HEK293T (cell line): ENCODE measurements around the gene HSPB6.

Experiments used
- ARNT ChIP-seq: fragments of 450-650 bp; IDR thresholded peaks from 2 replicates; pipeline ENCODE4 v1.6.1; 2017; ENCODE audit warnings: mild to moderate bottlenecking
- BHLHE40 ChIP-seq: fragments of 450-650 bp; IDR thresholded peaks from 2 replicates; pipeline ENCODE4 v1.6.1; 2016; ENCODE audit warnings: mild to moderate bottlenecking, moderate library complexity, borderline replicate concordance
- ELF4 ChIP-seq: fragments of 450-650 bp; IDR thresholded peaks from 2 replicates; pipeline ENCODE4 v1.6.1; 2017; ENCODE audit warnings: antibody characterized with exemption
- FOXA1 ChIP-seq: fragments of 450-650 bp; IDR thresholded peaks from 2 replicates; pipeline ENCODE4 v1.6.1; 2016; ENCODE audit warnings: mild to moderate bottlenecking
- SP1 ChIP-seq: fragments of 450-650 bp; IDR thresholded peaks from 2 replicates; pipeline ENCODE4 v1.6.1; 2017

DNA sequence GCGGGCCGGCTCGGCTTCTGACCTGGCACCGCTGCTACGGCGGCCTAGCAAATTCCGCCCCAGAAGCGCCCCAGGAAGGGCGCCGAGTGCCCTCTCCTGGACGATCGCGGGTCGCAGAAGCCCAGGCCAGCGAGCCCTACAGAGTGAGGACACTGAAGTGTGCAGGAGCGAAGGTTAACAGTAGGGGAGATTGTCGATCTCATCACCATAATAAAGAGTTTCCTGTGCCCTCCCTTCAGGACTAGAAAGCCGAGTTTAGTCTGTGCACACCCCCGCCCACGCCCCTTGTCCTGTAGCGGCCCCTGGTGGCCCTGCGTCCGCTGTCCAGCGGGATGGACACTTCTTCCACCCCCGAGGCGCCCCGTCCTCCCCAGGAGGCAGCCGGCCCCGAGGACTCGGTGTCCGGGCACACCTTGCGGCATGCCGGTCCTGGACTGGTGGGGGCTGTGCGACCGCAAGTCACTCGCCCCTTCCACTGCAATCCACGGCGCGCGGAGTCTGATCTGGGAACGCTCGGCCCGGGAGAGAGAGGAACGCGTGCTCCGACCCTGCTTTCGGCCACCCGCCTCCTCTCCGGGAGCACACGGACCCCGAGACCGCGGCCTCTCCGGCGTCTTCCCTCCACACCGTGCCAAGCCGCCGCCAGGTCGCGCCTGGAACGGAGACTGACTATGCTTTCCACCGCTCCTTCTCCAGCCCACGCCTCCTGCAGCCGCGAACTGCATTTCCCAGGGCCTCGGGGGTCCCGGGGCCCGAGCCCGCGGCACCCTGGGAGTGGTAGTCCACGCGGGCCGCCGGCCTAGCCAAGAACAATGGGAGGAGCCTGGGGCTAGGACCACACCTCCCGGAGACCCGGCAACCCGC, 39.8 kb downstream of the HSPB6 start:
- no peak for TF ChIP-seq BHLHE40
- TF ChIP-seq ARNT: no peak
- TF ChIP-seq ELF4: peak; percentile 78
- TF ChIP-seq FOXA1: no peak
- no peak for TF ChIP-seq SP1
